ENCODE results near the gene MCF2L.

- no peak for TF ChIP-seq CTCF (IDR thresholded peaks at IDR 0.05)
- TF ChIP-seq POLR2A (IDR thresholded peaks at IDR 0.05): no peak
These were observed 144.8 kb downstream of the MCF2L start for GRCh38 chr13:113113846-113114271.

All from body of pancreas (tissue), 4 donors.